Karpas-422 (cell line): Measurements from ENCODE around the gene CFTR. TPM values are rescaled to one million over a fixed set of nuclear protein-coding genes. Genes with fewer than 3 reads are reported as not detected.

Experiments
- DNase-seq: peaks from one replicate; pipeline ENCODE4 v3.0.0-alpha.2; 2015
- H2AFZ ChIP-seq: fragments of 200-600 bp; sonication (generic); 2 replicates; pipeline ENCODE4 v1.6.1; 2014; ENCODE audit warnings: antibody characterized with exemption, low read length, mixed read lengths
- H3K27ac ChIP-seq: fragments of 200-600 bp; sonication (generic); 2 replicates; pipeline ENCODE4 v1.5.1; 2014; ENCODE audit warnings: mild to moderate bottlenecking, low read length, moderate library complexity
- H3K27me3 ChIP-seq: fragments of 200-600 bp; sonication (generic); 2 replicates; pipeline ENCODE4 v1.6.1; 2014; ENCODE audit warnings: low read length, mixed read lengths
- H3K36me3 ChIP-seq: fragments of 200-600 bp; sonication (generic); 2 replicates; pipeline ENCODE4 v1.6.1; 2014; ENCODE audit warnings: low read length, mixed read lengths; ENCODE audit not compliant: insufficient read depth
- H3K4me1 ChIP-seq: fragments of 200-600 bp; sonication (generic); 2 replicates; pipeline ENCODE4 v1.6.1; 2014; ENCODE audit warnings: mild to moderate bottlenecking, low read length, mixed read lengths
- H3K4me2 ChIP-seq: fragments of 200-600 bp; sonication (generic); 2 replicates; pipeline ENCODE4 v1.6.1; 2014; ENCODE audit warnings: low read length, low read depth, mild to moderate bottlenecking; ENCODE audit not compliant: poor library complexity, severe bottlenecking
- H3K4me3 ChIP-seq: fragments of 200-600 bp; sonication (generic); 2 replicates; pipeline ENCODE4 v1.5.1; 2014; ENCODE audit warnings: mild to moderate bottlenecking, antibody characterized with exemption, low read length, mixed read lengths
- H3K79me2 ChIP-seq: fragments of 200-600 bp; sonication (generic); 2 replicates; pipeline ENCODE4 v1.6.1; 2014; ENCODE audit warnings: mild to moderate bottlenecking, low read length, mixed read lengths
- H3K9ac ChIP-seq: fragments of 200-600 bp; sonication (generic); 2 replicates; pipeline ENCODE4 v1.6.0; 2014; ENCODE audit warnings: low read length
- H3K9me2 ChIP-seq: fragments of 200-600 bp; sonication (generic), shearing (Covaris generic); replicated peaks from 2 replicates; pipeline ENCODE4 v1.6.0; 2014; ENCODE audit warnings: mild to moderate bottlenecking, low read length, moderate library complexity; ENCODE audit not compliant: insufficient read depth
- H3K9me3 ChIP-seq: fragments of 300-700, 200-600 bp; sonication (generic); 2 replicates; pipeline ENCODE4 v1.6.1; 2014; ENCODE audit warnings: low read length, mixed read lengths
- H4K20me1 ChIP-seq: fragments of 200-600 bp; sonication (generic); 2 replicates; pipeline ENCODE4 v1.6.1; 2014; ENCODE audit warnings: mild to moderate bottlenecking, antibody characterized with exemption, low read length, low read depth; ENCODE audit not compliant: insufficient read depth
- total RNA-seq: library from RNA; depleted of rRNA; stranded (reverse); fragments of >200 nt; shearing (Covaris generic); gene quantifications from 2 replicates; pipeline ENCODE4 v1.2.3, GENCODE V29; 2014; ENCODE audit warnings: low replicate concordance

The CFTR gene
- total RNA-seq, 1 experiment from 2014 or later: not detected

- Histone ChIP-seq H2AFZ (no peak overlapping the region), H3K27ac (no peak overlapping the region), H3K9me2 (no peaks in the 10 kb centered on the region), H3K9me3 (no peaks in the 10 kb centered on the region), H3K9ac (no peak overlapping the region), H3K4me3 (no peak overlapping the region), H4K20me1 (no peaks in the 10 kb centered on the region), H3K4me1 (no peaks in the 10 kb centered on the region), H3K27me3 (no peaks in the 10 kb centered on the region), H3K4me2 (no peak overlapping the region), H3K36me3 (no peaks in the 10 kb centered on the region), H3K79me2 (no peaks in the 10 kb centered on the region)
- DNase-seq: no peak
These were observed 79.6 kb downstream of the CFTR start for GRCh38 chr7:117559391-117559790.

GRCh38 chr7:117560030-117560429 is 80.2 kb downstream of the CFTR start:
- no peaks in the 10 kb centered on the region for H3K36me3 ChIP-seq
- no peak for DNase-seq
- no peak overlapping the region for H3K4me3 ChIP-seq
- H4K20me1 ChIP-seq: no peaks in the 10 kb centered on the region
- H3K9me3 ChIP-seq: no peaks in the 10 kb centered on the region
- H3K4me1 ChIP-seq: no peaks in the 10 kb centered on the region
- no peak overlapping the region for H2AFZ ChIP-seq
- no peak overlapping the region for H3K4me2 ChIP-seq
- H3K9ac ChIP-seq: no peak overlapping the region
- H3K27me3 ChIP-seq: no peaks in the 10 kb centered on the region
- H3K79me2 ChIP-seq: no peaks in the 10 kb centered on the region
- H3K9me2 ChIP-seq: no peaks in the 10 kb centered on the region
- H3K27ac ChIP-seq: no peak overlapping the region

GRCh38 chr7:117562759-117563158 is 82.9 kb downstream of the CFTR start:
- Histone ChIP-seq H3K36me3 (no peaks in the 10 kb centered on the region), H3K9me2 (no peaks in the 10 kb centered on the region; the same call in 1 of the 2 replicates), H3K27me3 (no peaks in the 10 kb centered on the region), H3K79me2 (no peaks in the 10 kb centered on the region), H3K4me1 (no peaks in the 10 kb centered on the region), H3K4me3 (no peak overlapping the region), H3K27ac (no peak overlapping the region), H2AFZ (no peak overlapping the region), H3K9ac (no peak overlapping the region), H3K4me2 (no peak overlapping the region), H3K9me3 (no peaks in the 10 kb centered on the region), H4K20me1 (no peaks in the 10 kb centered on the region)
- no peak for DNase-seq

DNA sequence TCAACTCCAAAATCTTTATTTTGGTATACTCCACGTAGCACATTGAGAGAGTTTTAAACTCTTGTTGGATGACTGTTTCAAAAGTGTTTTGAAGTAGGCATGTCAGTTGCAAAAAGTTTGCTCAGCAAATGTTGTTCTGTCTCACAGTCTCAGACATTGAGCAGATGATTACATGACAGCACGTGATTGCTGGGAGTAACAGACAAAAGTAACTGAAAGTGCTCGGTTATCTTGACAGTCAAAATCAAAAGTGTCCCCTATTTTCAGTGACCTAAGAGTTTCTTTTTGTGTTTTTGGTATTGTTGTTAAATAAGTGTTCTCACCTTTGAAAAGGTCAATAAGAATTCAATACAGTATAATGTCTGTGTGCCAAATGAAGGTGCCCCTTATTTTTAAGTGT is 84.3 kb downstream of the CFTR start:
- Histone ChIP-seq H3K9me3 (no peaks in the 10 kb centered on the region), H2AFZ (no peak overlapping the region)

DNA sequence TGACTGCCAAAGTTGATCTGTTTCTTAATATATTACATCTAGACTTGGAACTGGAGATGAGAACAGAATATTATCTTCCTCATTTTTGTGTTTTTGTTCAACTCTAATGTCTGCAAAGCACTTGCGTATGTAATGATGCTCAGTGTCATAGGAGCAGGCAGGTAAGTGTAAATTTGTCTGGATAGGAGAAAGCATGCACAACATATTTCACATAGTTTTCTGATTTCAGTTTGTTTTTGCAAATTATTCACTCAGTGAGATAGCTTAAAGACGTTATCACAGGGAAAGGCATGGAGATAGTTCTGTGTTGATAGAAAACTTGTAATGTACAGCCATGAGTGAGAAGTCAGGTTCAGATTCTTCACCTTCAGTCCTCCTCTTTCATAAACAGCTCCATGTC is 84.8 kb downstream of the CFTR start:
- Histone ChIP-seq H3K4me1 (no peaks in the 10 kb centered on the region), H4K20me1 (no peaks in the 10 kb centered on the region)
- DNase-seq: no peak

More for the DNA sequence above, 84.3 kb downstream of the CFTR start:
- no peak overlapping the region for H3K9ac ChIP-seq
- no peak overlapping the region for H3K4me2 ChIP-seq
- H3K27me3 ChIP-seq: no peaks in the 10 kb centered on the region
- H4K20me1 ChIP-seq: no peaks in the 10 kb centered on the region
- no peak for DNase-seq
- H3K4me3 ChIP-seq: no peak overlapping the region
- no peaks in the 10 kb centered on the region for H3K79me2 ChIP-seq
- no peaks in the 10 kb centered on the region; the same call in 1 of the 2 replicates for H3K9me2 ChIP-seq
- no peak overlapping the region for H3K27ac ChIP-seq
- no peaks in the 10 kb centered on the region for H3K36me3 ChIP-seq
- no peaks in the 10 kb centered on the region for H3K4me1 ChIP-seq

DNA sequence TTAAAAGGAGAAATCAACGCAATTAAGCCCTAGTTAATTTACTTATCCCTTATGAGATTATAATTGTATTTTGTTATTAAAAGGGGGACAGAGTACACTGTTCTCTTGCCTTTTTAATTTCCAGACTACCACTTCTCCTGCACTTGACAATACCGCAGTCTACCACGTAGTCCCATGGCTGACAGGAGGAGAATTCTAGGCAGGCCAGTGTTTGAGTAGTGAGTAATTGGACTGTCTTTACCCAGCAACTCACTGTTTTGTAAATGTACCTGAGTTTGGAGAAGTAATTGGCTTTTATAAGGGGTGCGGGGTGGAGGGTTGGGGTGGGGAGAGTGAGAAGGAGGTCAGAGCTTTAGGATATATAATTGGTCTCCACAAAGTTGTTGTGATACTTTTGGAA is 85.4 kb downstream of the CFTR start:
- H2AFZ ChIP-seq: no peak overlapping the region
- H3K36me3 ChIP-seq: no peaks in the 10 kb centered on the region
- no peaks in the 10 kb centered on the region for H3K9me3 ChIP-seq
- no peak overlapping the region for H3K4me2 ChIP-seq
- no peak for DNase-seq
- no peak overlapping the region for H3K9ac ChIP-seq
- H3K9me2 ChIP-seq: no peaks in the 10 kb centered on the region; the same call in 1 of the 2 replicates
- no peaks in the 10 kb centered on the region for H4K20me1 ChIP-seq
- H3K27ac ChIP-seq: no peak overlapping the region
- H3K4me3 ChIP-seq: no peak overlapping the region
- no peaks in the 10 kb centered on the region for H3K27me3 ChIP-seq
- no peaks in the 10 kb centered on the region for H3K4me1 ChIP-seq
- no peaks in the 10 kb centered on the region for H3K79me2 ChIP-seq

More for the DNA sequence above, 84.8 kb downstream of the CFTR start:
- Histone ChIP-seq H3K27ac (no peak overlapping the region), H3K27me3 (no peaks in the 10 kb centered on the region), H3K4me3 (no peak overlapping the region), H3K79me2 (no peaks in the 10 kb centered on the region), H3K4me2 (no peak overlapping the region), H3K9me2 (no peaks in the 10 kb centered on the region; the same call in 1 of the 2 replicates), H2AFZ (no peak overlapping the region), H3K9me3 (no peaks in the 10 kb centered on the region), H3K9ac (no peak overlapping the region), H3K36me3 (no peaks in the 10 kb centered on the region)

- H3K4me2 ChIP-seq: no peak overlapping the region
- H3K9me3 ChIP-seq: no peaks in the 10 kb centered on the region
- H3K27me3 ChIP-seq: no peaks in the 10 kb centered on the region
- H3K36me3 ChIP-seq: no peaks in the 10 kb centered on the region
- no peak overlapping the region for H3K9ac ChIP-seq
- DNase-seq: no peak
- H3K9me2 ChIP-seq: no peaks in the 10 kb centered on the region; the same call in 1 of the 2 replicates
- no peak overlapping the region for H2AFZ ChIP-seq
- no peaks in the 10 kb centered on the region for H4K20me1 ChIP-seq
- no peaks in the 10 kb centered on the region for H3K79me2 ChIP-seq
- no peak overlapping the region for H3K4me3 ChIP-seq
- no peaks in the 10 kb centered on the region for H3K4me1 ChIP-seq
- no peak overlapping the region for H3K27ac ChIP-seq
These were observed 88.0 kb downstream of the CFTR start for GRCh38 chr7:117567781-117568180.

DNA sequence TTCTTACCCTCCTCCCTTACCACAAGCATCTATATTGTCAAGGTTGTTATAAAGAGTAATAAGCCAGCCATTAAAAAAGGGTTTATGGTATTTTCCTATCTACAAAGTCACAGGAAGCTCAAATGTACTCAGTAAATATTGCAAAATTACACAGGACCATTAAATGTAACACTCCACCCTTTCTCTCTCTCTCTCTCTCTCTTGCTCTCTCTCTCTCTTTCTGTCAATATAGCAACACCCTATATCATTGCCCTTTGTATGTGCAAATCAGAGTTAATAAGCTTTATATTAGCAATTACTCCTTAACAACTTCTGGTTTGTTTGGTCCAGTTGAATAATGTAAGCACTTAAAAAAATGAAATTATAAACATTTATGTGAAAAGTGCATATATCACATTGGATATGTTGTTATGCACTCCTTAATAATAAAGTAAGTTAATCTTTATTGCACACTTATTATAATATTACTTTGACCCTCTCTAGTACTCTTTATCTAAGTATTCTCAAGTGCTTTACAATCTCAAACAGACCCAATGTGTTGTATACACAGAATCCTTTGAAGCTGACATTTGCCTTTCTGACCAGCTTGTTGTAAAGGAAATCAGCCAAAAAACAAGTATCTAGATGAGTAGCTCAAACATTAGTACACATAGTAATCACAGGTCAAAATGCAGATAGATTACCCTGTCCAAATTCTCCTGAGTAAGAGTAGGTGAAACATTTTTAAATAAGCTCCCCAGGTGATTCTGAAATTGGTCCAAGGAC is 93.2 kb downstream of the CFTR start:
- no peaks in the 10 kb centered on the region for H3K4me1 ChIP-seq

More for the DNA sequence above, 93.2 kb downstream of the CFTR start:
- no peak overlapping the region for H3K27ac ChIP-seq
- no peak overlapping the region for H3K4me2 ChIP-seq
- no peaks in the 10 kb centered on the region for H3K36me3 ChIP-seq
- no peak for DNase-seq
- H3K4me3 ChIP-seq: no peak overlapping the region
- H3K79me2 ChIP-seq: no peaks in the 10 kb centered on the region
- no peak overlapping the region for H3K9ac ChIP-seq
- H3K27me3 ChIP-seq: no peaks in the 10 kb centered on the region
- H3K9me2 ChIP-seq: no peaks in the 10 kb centered on the region
- H3K9me3 ChIP-seq: no peaks in the 10 kb centered on the region
- H4K20me1 ChIP-seq: no peaks in the 10 kb centered on the region
- H2AFZ ChIP-seq: no peak overlapping the region
